Stimulated activated CD4-positive, alpha-beta T cell treated with anti-CD3 and anti-CD28 coated beads, Interleukin-15, amount 100 ng/mL, for 24 hours (primary cell): ENCODE measurements around the gene ZDHHC22.

Source experiments
- DNase-seq: peaks from one replicate; pipeline ENCODE4 v3.0.0-alpha.2; 2020

Gene ZDHHC22

GRCh38 chr14:77102154-77102553, 39.4 kb downstream of the ZDHHC22 start:
- no peak for DNase-seq

- DNase-seq: no peak
Measured at GRCh38 chr14:77100961-77101360, 40.6 kb downstream of the ZDHHC22 start.

GRCh38 chr14:77099425-77100167, 42.0 kb downstream of the ZDHHC22 start:
- DNase-seq: no peak

- DNase-seq: peak; percentile 28
Measured at GRCh38 chr14:77098529-77099353, 42.9 kb downstream of the ZDHHC22 start.

- DNase-seq: peak; percentile 100
Measured at GRCh38 chr14:77097700-77098528, 43.7 kb downstream of the ZDHHC22 start, which contains the start of gene CIPC. Gene CIPC, plus strand, starts transcription at chr14:77098258. Its CDS starts 7,451 bp downstream, at chr14:77105709.

GRCh38 chr14:77097006-77097699, 44.4 kb downstream of the ZDHHC22 start:
- no peak for DNase-seq

GRCh38 chr14:77094672-77095284, 46.8 kb downstream of the ZDHHC22 start:
- peak; percentile 86 for DNase-seq

- DNase-seq: no peak
Measured at GRCh38 chr14:77092676-77093075, 48.9 kb downstream of the ZDHHC22 start.

GRCh38 chr14:77091518-77091917, 50.1 kb downstream of the ZDHHC22 start:
- no peak for DNase-seq

- no peak for DNase-seq
Measured at GRCh38 chr14:77088645-77089044, 52.9 kb downstream of the ZDHHC22 start.

GRCh38 chr14:77088219-77088618, 53.4 kb downstream of the ZDHHC22 start:
- DNase-seq: no peak

- no peak for DNase-seq
Measured at GRCh38 chr14:77087631-77088030, 54.0 kb downstream of the ZDHHC22 start.

GRCh38 chr14:77086951-77087350, 54.6 kb downstream of the ZDHHC22 start:
- DNase-seq: no peak

GRCh38 chr14:77086017-77086727, 55.4 kb downstream of the ZDHHC22 start:
- DNase-seq: no peak

- no peak for DNase-seq
Measured at GRCh38 chr14:77085538-77085937, 56.1 kb downstream of the ZDHHC22 start.

- DNase-seq: no peak
Measured at GRCh38 chr14:77084985-77085384, 56.6 kb downstream of the ZDHHC22 start.

GRCh38 chr14:77083082-77083481, 58.5 kb downstream of the ZDHHC22 start:
- DNase-seq: no peak

- no peak for DNase-seq
Measured at GRCh38 chr14:77082356-77082755, 59.2 kb downstream of the ZDHHC22 start.
